OCI-LY3 (cell line): ENCODE data around the gene C1QTNF3.

Experiments used
- CTCF ChIP-seq: fragments of 200-600, 300-600 bp; sonication (generic); IDR thresholded peaks from 2 replicates; pipeline ENCODE4 v1.5.1; 2014; ENCODE audit warnings: antibody characterized with exemption, low read length, low read depth
- EZH2phosphoT487 ChIP-seq: fragments of 200-600 bp; shearing (Covaris generic); IDR thresholded peaks from 2 replicates; pipeline ENCODE4 v1.6.1; 2018; ENCODE audit warnings: antibody characterized with exemption, mixed run types, low read depth

DNA sequence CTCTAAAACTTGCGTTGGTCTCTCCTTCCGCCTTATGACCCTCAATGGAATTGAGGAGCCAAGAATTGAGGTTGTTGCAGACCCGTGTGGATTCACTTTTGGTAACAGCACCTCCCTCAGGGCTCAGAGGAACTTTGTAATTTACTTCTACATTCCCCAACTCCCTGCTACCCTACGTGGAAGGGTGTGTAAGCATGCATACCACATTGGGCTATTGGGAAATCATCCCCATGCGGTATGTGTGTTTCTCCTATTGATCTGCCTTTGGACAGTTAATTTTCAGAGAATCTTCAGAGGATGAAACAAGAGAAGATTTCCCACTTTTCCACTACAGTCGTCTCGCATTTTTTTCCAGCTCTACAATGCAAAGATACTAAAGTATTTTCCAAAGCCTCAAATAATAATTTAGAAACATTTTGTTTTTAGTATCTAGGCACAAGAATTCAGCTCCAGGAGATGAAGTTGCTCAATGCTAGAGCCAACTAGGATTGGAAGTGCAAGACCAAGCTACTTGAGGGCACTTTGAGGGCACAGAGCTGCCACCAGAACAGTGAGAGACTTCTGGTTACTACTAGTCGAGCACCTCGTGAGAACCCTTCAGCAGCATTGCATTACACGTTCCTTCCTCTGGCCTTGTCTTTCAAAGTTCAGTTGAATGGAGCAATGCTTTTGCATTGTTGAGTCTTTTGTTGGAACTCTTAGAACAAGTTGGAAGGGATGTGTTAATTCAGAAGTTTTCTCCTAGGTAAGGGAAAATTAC lies 3.4 kb downstream of the C1QTNF3 start:
- TF ChIP-seq CTCF (no peak), EZH2phosphoT487 (no peak)
